ENCODE results near the gene FRMD4B.
A peak's percentile ranks its signal among the peaks of the same experiment; 100 is the strongest.

FRMD4B gene
- total RNA-seq = 42.4 to 159 (median 89.2) reads per million in 18 experiments

- DNase-seq = peak; percentile 50 to 55
These were observed at the start of gene FRMD4B for GRCh38 chr3:69385723-69386555. Gene FRMD4B (minus strand): TSS chr3:69386088. CDS start chr3:69385989, 99 bp downstream.

- no peak for DNase-seq
These were observed 48.1 kb upstream of the FRMD4B start for GRCh38 chr3:69433969-69434325.

- no peak for DNase-seq
These were observed 47.5 kb upstream of the FRMD4B start for GRCh38 chr3:69433121-69433968.

GRCh38 chr3:69428657-69429255 is 42.9 kb upstream of the FRMD4B start:
- DNase-seq = no peak

GRCh38 chr3:69426967-69427304 is 41.0 kb upstream of the FRMD4B start:
- no peak for DNase-seq

GRCh38 chr3:69426291-69426966 is 40.5 kb upstream of the FRMD4B start:
- DNase-seq = no peak

- DNase-seq = no peak
These were observed 39.4 kb upstream of the FRMD4B start for GRCh38 chr3:69425249-69425648.

GRCh38 chr3:69423463-69424155 is 37.7 kb upstream of the FRMD4B start:
- no peak for DNase-seq

GRCh38 chr3:69422751-69423150 is 36.9 kb upstream of the FRMD4B start:
- DNase-seq = no peak

- peak; percentile 65 to 77 for DNase-seq
These were observed 35.1 kb upstream of the FRMD4B start for GRCh38 chr3:69420781-69421520.

GRCh38 chr3:69419276-69419675 is 33.4 kb upstream of the FRMD4B start:
- DNase-seq = no peak

GRCh38 chr3:69417541-69418078 is 31.7 kb upstream of the FRMD4B start:
- no peak for DNase-seq

- DNase-seq = no peak
These were observed 27.8 kb upstream of the FRMD4B start for GRCh38 chr3:69413551-69414207.

GRCh38 chr3:69411346-69411745 is 25.5 kb upstream of the FRMD4B start:
- no peak for DNase-seq

- peak; percentile 66 to 69 for DNase-seq
These were observed 24.4 kb upstream of the FRMD4B start for GRCh38 chr3:69410301-69410700.

GRCh38 chr3:69409831-69410230 is 23.9 kb upstream of the FRMD4B start:
- no peak for DNase-seq

- no peak for DNase-seq
These were observed 23.1 kb upstream of the FRMD4B start for GRCh38 chr3:69409011-69409410.

- no peak for DNase-seq
These were observed 22.7 kb upstream of the FRMD4B start for GRCh38 chr3:69408542-69408941.

GRCh38 chr3:69407908-69408307 is 22.0 kb upstream of the FRMD4B start:
- no peak for DNase-seq

GRCh38 chr3:69406163-69406562 is 20.3 kb upstream of the FRMD4B start:
- DNase-seq = no peak

- no peak for DNase-seq
These were observed 19.2 kb upstream of the FRMD4B start for GRCh38 chr3:69405067-69405466.
